GM20000 (cell line): ENCODE data around the gene STK24.
"Not testable (repeated sequence)": the region's sequence is repeated elsewhere in the genome, so short reads cannot be mapped to it uniquely, and the experiment has no call there.

Experiments
- DNase-seq: peaks from one replicate; pipeline ENCODE4 v3.0.0; 2012; ENCODE audit warnings: low spot score
- TF ChIP-seq, protein P1 (sequence below): IDR thresholded peaks from 2 replicates; pipeline ENCODE4 v1.5.1; 2012; ENCODE audit warnings: mild to moderate bottlenecking, control low read depth; ENCODE audit errors: extremely low read depth, missing control alignments

The STK24 gene

GRCh38 chr13:98576963-98577835 is at the start of gene STK24:
Gene STK24 (minus strand): TSS chr13:98577107. CDS start chr13:98576786, 321 bp downstream.
- TF ChIP-seq, protein P1, sequence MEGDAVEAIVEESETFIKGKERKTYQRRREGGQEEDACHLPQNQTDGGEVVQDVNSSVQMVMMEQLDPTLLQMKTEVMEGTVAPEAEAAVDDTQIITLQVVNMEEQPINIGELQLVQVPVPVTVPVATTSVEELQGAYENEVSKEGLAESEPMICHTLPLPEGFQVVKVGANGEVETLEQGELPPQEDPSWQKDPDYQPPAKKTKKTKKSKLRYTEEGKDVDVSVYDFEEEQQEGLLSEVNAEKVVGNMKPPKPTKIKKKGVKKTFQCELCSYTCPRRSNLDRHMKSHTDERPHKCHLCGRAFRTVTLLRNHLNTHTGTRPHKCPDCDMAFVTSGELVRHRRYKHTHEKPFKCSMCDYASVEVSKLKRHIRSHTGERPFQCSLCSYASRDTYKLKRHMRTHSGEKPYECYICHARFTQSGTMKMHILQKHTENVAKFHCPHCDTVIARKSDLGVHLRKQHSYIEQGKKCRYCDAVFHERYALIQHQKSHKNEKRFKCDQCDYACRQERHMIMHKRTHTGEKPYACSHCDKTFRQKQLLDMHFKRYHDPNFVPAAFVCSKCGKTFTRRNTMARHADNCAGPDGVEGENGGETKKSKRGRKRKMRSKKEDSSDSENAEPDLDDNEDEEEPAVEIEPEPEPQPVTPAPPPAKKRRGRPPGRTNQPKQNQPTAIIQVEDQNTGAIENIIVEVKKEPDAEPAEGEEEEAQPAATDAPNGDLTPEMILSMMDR, result peak; percentile 13
- DNase-seq, result peak; percentile 96

GRCh38 chr13:98626298-98626935 is 49.5 kb upstream of the STK24 start:
- DNase-seq, result no peak
- TF ChIP-seq, protein P1, result no peak

DNA sequence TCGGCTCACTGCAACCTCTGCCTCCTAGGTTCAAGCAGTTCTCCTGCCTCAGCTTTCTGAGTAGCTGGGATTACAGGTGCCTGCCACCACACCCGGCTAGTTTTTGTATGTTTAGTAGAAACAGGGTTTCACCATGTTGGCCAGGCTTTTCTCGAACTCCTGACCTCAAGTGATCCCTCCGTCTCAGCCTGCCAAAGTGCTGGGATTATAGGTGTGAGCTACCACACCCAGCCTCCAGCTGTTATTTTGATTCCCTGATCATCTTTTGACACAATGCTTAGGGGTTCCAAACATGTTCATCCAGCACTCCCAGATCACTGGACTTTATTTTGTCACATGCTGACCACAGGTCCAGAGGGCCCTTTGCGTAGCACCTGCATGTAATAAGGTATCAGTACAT is 47.7 kb upstream of the STK24 start:
- DNase-seq, result not testable (repeated sequence)

DNA sequence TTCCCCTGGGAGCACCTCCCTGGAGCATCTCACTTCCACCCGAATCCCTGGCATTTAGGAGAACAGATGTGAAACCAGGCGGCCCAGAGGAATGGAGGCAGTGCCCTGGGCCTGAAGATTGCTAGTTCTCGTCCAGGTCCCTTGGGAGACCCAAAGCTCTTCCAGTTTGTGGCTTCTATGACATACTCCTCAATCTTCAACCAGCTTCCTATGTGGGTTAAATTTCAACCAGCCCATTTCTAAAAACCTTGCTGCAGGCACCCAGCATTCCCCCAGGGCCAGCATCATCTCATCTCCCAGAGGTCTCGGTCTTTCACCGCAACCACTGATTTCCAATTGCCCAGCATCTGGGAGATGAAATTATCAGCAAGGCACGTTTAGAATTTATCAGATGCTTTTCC is 46.0 kb upstream of the STK24 start:
- TF ChIP-seq, protein P1, result no peak
- DNase-seq, result no peak

GRCh38 chr13:98619556-98619955 is 42.6 kb upstream of the STK24 start:
- TF ChIP-seq, protein P1, result no peak
- no peak for DNase-seq

GRCh38 chr13:98615595-98615994 is 38.7 kb upstream of the STK24 start:
- DNase-seq, result not testable (repeated sequence)

DNA sequence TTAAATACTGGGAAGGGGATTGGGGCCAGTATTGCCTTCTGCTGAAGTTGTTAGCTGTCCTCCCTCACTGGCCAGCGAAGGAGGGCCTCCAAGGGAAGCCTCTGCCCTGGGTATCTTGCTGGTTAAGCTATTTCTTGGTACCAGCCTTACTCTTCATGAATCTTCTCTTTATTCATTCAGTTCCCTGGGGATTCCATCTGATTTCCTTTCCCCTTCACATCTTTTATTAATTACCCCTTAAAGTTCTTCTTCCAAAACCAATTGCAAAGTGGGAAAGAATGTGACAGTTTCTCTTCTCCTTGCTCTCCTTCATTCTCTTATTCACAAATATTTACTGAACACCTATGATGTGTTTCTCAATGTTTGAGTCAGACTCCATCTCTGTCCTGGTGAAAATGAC is 36.7 kb upstream of the STK24 start:
- no peak for DNase-seq
- TF ChIP-seq, protein P1, result no peak

- TF ChIP-seq, protein P1, result no peak
- no peak for DNase-seq
These were observed 32.8 kb upstream of the STK24 start for GRCh38 chr13:98609756-98610155.
